Endothelial cell of umbilical vein (primary cell): ENCODE data around the gene CIDEA. TPM values are rescaled to one million over a fixed set of nuclear protein-coding genes. Genes with fewer than 3 reads are reported as not detected.

Source experiments
- BruUV-seq: library from RNA; stranded (reverse); fragments of 400-500 nt; replicated peaks from 2 replicates; lab custom pipeline; 2021; lab: Mats Ljungman, UMichigan
- CTCF ChIA-PET: fragments of 300-600, 350-600 bp; sonication (Branson Sonifier 250); formaldehyde crosslinking; loops from one replicate; lab custom pipeline; 2021; ENCODE audit warnings: antibody characterized with exemption, inconsistent platforms; lab: Charles Lee
- POLR2A ChIA-PET: fragments of 300-600, 350-600 bp; sonication (Branson Sonifier 250); formaldehyde crosslinking; loops from one replicate; lab custom pipeline; 2021; ENCODE audit warnings: antibody characterized with exemption, inconsistent platforms; lab: Charles Lee
- DNase-seq: peaks from one replicate; pipeline ENCODE4 v3.0.0-alpha.2; 2011; ENCODE audit warnings: low read depth, low spot score
- FAIRE-seq: peaks from 2 replicates; lab custom pipeline; 2011; peaks lifted over from hg19 to GRCh38; lab: Jason Lieb, UNC
- H2AFZ ChIP-seq: 2 replicates; pipeline ENCODE4 v1.6.0; 2012; ENCODE audit warnings: low read depth, low read length, control low read depth, inconsistent platforms
- H3K27ac ChIP-seq: 2 replicates; pipeline ENCODE4 v1.5.1; 2011; ENCODE audit warnings: low read depth, mild to moderate bottlenecking, control low read depth, low read length, moderate library complexity; ENCODE audit not compliant: insufficient read depth
- H3K27me3 ChIP-seq, 2 experiments: 2 replicates each; pipeline versions ENCODE4 v1.6.0 to v1.6.1; 2011; ENCODE audit warnings: low read length in 2 of 2, mixed read lengths in 1 of 2; ENCODE audit not compliant: control insufficient read depth in 2 of 2, insufficient read depth in 2 of 2
- H3K36me3 ChIP-seq, 2 experiments: 2 replicates in 1 of 2; 3 replicates in 1 of 2; pipeline ENCODE4 v1.5.1; 2011; ENCODE audit warnings: low read length in 2 of 2, mild to moderate bottlenecking in 1 of 2, moderate library complexity in 1 of 2; ENCODE audit not compliant: control insufficient read depth in 2 of 2, insufficient read depth in 2 of 2; ENCODE audit errors: extremely low read depth in 1 of 2
- H3K4me1 ChIP-seq: 3 replicates; pipeline ENCODE4 v1.5.1; 2011; ENCODE audit warnings: mild to moderate bottlenecking, low read length; ENCODE audit not compliant: control insufficient read depth, insufficient read depth; ENCODE audit errors: extremely low read depth
- H3K4me2 ChIP-seq: 2 replicates; pipeline ENCODE4 v1.6.1; 2011; ENCODE audit warnings: low read length, control low read depth, mixed read lengths; ENCODE audit not compliant: insufficient read depth
- H3K4me3 ChIP-seq, 3 experiments: fragments of 200-600 bp in 1 of 3; sonication (generic), shearing (Covaris generic) in 1 of 3; replicated peaks in 1 of 3; 2 replicates each; pipeline ENCODE4 v1.5.1; 2011 to 2016; ENCODE audit warnings: control low read depth in 3 of 3, low read length in 3 of 3, mild to moderate bottlenecking in 2 of 3, inconsistent platforms in 1 of 3, low read depth in 1 of 3, moderate library complexity in 1 of 3; ENCODE audit not compliant: insufficient read depth in 1 of 3
- H3K79me2 ChIP-seq: 2 replicates; pipeline ENCODE4 v1.6.0; 2012; ENCODE audit warnings: low read length, inconsistent platforms; ENCODE audit not compliant: control insufficient read depth, insufficient read depth
- H3K9ac ChIP-seq: replicated peaks from 2 replicates; pipeline ENCODE3; 2011; ENCODE audit warnings: low read length, control low read depth; ENCODE audit not compliant: insufficient read depth; ENCODE audit errors: extremely low read depth
- H3K9me1 ChIP-seq: replicated peaks from 3 replicates; pipeline ENCODE4 v1.6.0; 2011; ENCODE audit warnings: mild to moderate bottlenecking, low read length; ENCODE audit not compliant: control insufficient read depth, insufficient read depth; ENCODE audit errors: extremely low read depth
- H3K9me3 ChIP-seq: replicated peaks from 2 replicates; pipeline ENCODE4 v1.5.1; 2012; ENCODE audit warnings: low read length, inconsistent platforms; ENCODE audit not compliant: control insufficient read depth, insufficient read depth
- H4K20me1 ChIP-seq: replicated peaks from 2 replicates; pipeline ENCODE3; 2011; ENCODE audit warnings: mild to moderate bottlenecking, low read length; ENCODE audit not compliant: control insufficient read depth, insufficient read depth; ENCODE audit errors: extremely low read depth
- CTCF ChIP-seq, 2 donors: IDR thresholded peaks; 1 replicate in 1 of 2; 2 replicates in 1 of 2; pipeline ENCODE4 v1.5.1; 2011; ENCODE audit warnings: low read length in 2 of 2, mild to moderate bottlenecking in 2 of 2, moderate library complexity in 2 of 2, control low read depth in 1 of 2, inconsistent platforms in 1 of 2, low read depth in 1 of 2; ENCODE audit not compliant: insufficient read depth in 1 of 2; ENCODE audit errors: extremely low read depth in 1 of 2
- EZH2 ChIP-seq: IDR thresholded peaks from 2 replicates; pipeline ENCODE4 v1.6.1; 2012; ENCODE audit warnings: borderline replicate concordance, low read depth, mild to moderate bottlenecking, moderate library complexity, low read length, inconsistent platforms; ENCODE audit not compliant: severe bottlenecking
- FOS ChIP-seq: IDR thresholded peaks from 2 replicates; pipeline ENCODE4 v1.6.1; 2011; ENCODE audit warnings: mild to moderate bottlenecking, low read length, moderate library complexity, borderline replicate concordance; ENCODE audit not compliant: insufficient read depth
- GATA2 ChIP-seq: IDR thresholded peaks from 2 replicates; pipeline ENCODE4 v1.7.0; 2011; ENCODE audit warnings: low read depth, mild to moderate bottlenecking, moderate library complexity, mixed read lengths, low read length; ENCODE audit not compliant: insufficient read length, insufficient read depth
- JUN ChIP-seq: IDR thresholded peaks from 2 replicates; pipeline ENCODE4 v1.6.1; 2011; ENCODE audit warnings: borderline replicate concordance, low read depth; ENCODE audit not compliant: insufficient read length, insufficient read depth
- MYC ChIP-seq: IDR thresholded peaks from one replicate; pipeline ENCODE4 v1.6.1; 2011; ENCODE audit warnings: mild to moderate bottlenecking, low read depth, low read length
- POLR2A ChIP-seq: IDR thresholded peaks from 2 replicates; pipeline ENCODE4 v1.6.1; 2012; ENCODE audit warnings: low read depth, mild to moderate bottlenecking, control low read depth, low read length
- POLR2AphosphoS5 ChIP-seq: IDR thresholded peaks from 2 replicates; pipeline ENCODE4 v1.6.1; 2012; ENCODE audit warnings: low read depth, mild to moderate bottlenecking, control low read depth, low read length, moderate library complexity; ENCODE audit not compliant: insufficient read depth
- dilution Hi-C: fragments of 300-500 bp; cut with MboI; formaldehyde crosslinking; loops from one replicate; pipeline ENCODE4 v1.15.0; 2019; ENCODE audit warnings: low sequenced_read_pairs; ENCODE audit not compliant: extremely low pct_ligation_motif_present
- intact Hi-C: fragments of 100-400 bp; cut with micrococcal nuclease; formaldehyde crosslinking; loops from one replicate; pipeline ENCODE4 v1.10.0; 2022
- polyA plus RNA-seq, 4 experiments: library from polyadenylated mRNA; depleted of rRNA in 3 of 4; stranded (reverse) in 3 of 4; unstranded in 1 of 4; fragments of >200 nt; gene quantifications; 2 replicates each; pipeline versions ENCODE4 v1.2.1 to v1.2.3, GENCODE V29; 2011 to 2012; ENCODE audit warnings: missing spikeins in 1 of 4
- total RNA-seq: library from RNA; stranded (reverse); gene quantifications from 2 replicates; pipeline ENCODE4 v1.2.3, GENCODE V29; 2021
- TF ChIP-seq, protein P1 (sequence below): IDR thresholded peaks from 2 replicates; pipeline ENCODE4 v1.6.1; 2011; ENCODE audit not compliant: insufficient read depth, insufficient read length

CIDEA gene
- total and polyA plus RNA-seq, 2 donors (not counting 3 experiments of a cell fraction or from before 2014, with no cell fraction given), result 0.42 TPM; not detected in 1

- Histone ChIP-seq H3K4me3 (no peak overlapping the region), H4K20me1 (no peaks in the 10 kb centered on the region), H3K27me3 (peaks cover 11 to 23% of the 10 kb centered on the region in 2 experiments), H3K9ac (no peak overlapping the region), H3K9me1 (no peaks in the 10 kb centered on the region), H3K4me2 (no peak overlapping the region), H3K9me3 (no peaks in the 10 kb centered on the region), H3K27ac (no peak overlapping the region), H2AFZ (no peak overlapping the region), H3K79me2 (no peaks in the 10 kb centered on the region), H3K36me3 (no peaks in the 10 kb centered on the region), H3K4me1 (peaks cover 3% of the 10 kb centered on the region)
- intact Hi-C loops (loop anchor here (10.0 kb wide), 2 partner anchors 584 to 1634 kb away; no protein-coding TSS in a partner anchor), dilution Hi-C loops (no loop called here)
- CTCF ChIA-PET, result interaction anchor here (2.6 to 3.9 kb wide), 3 partner anchors 8 to 170 kb away, joined by 21 to 35 read pairs (median 28); no protein-coding TSS in a partner anchor
- FAIRE-seq (no peak), DNase-seq (no peak)
- BruUV-seq, result no TSS peak
- TF ChIP-seq GATA2 (no peak), EZH2 (no peak), FOS (no peak), POLR2A (no peak), MYC (no peak), JUN (no peak), CTCF (IDR thresholded peaks at IDR 0.05; ENCODE audit: extremely low read depth in 1 of 2, insufficient read depth in 1 of 2, low read depth in 1 of 2, low read length in 2 of 2) (no peak), POLR2AphosphoS5 (no peak)
- TF ChIP-seq, protein P1, sequence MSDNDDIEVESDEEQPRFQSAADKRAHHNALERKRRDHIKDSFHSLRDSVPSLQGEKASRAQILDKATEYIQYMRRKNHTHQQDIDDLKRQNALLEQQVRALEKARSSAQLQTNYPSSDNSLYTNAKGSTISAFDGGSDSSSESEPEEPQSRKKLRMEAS, result no peak
- POLR2A ChIA-PET, result no interaction called here
Measured at GRCh38 chr18:12238826-12239225, 15.3 kb upstream of the CIDEA start.
